DND-41 (cell line): Measurements from ENCODE around the gene LRRC10B.

Experiments used
- ATAC-seq: fragments of 200-7000 bp; cut with Tn5 transposase; 3 replicates; pipeline ENCODE4 v1.9.1; 2021; ENCODE audit warnings: low read depth; ENCODE audit not compliant: insufficient read depth
- DNase-seq: peaks from one replicate; pipeline ENCODE4 v3.0.0-alpha.2; 2020
- H2AFZ ChIP-seq: 2 replicates; pipeline ENCODE4 v1.6.0; 2012; ENCODE audit warnings: low read depth, low read length
- H3K27ac ChIP-seq: 2 replicates; pipeline ENCODE4 v1.5.1; 2012; ENCODE audit warnings: low read length, inconsistent platforms
- H3K27me3 ChIP-seq: fragments of 200-600 bp; sonication (generic); 2 replicates; pipeline ENCODE4 v1.6.0; 2012; ENCODE audit warnings: low read length, mild to moderate bottlenecking, inconsistent platforms; ENCODE audit not compliant: insufficient read depth, poor library complexity
- H3K36me3 ChIP-seq: 2 replicates; pipeline ENCODE4 v1.5.1; 2012; ENCODE audit warnings: low read length, inconsistent platforms; ENCODE audit not compliant: insufficient read depth
- H3K4me1 ChIP-seq: 2 replicates; pipeline ENCODE4 v1.5.1; 2012; ENCODE audit warnings: mild to moderate bottlenecking, low read length; ENCODE audit not compliant: insufficient read depth
- H3K4me2 ChIP-seq: 2 replicates; pipeline ENCODE4 v1.6.0; 2012; ENCODE audit warnings: mild to moderate bottlenecking, moderate library complexity, low read length, inconsistent platforms; ENCODE audit not compliant: insufficient read depth
- H3K4me3 ChIP-seq, 2 experiments: fragments of 200-600 bp in 1 of 2; shearing (Covaris generic) in 1 of 2; 2 replicates each; pipeline ENCODE4 v1.5.1; 2012 to 2016; ENCODE audit warnings: inconsistent platforms in 2 of 2, low read length in 2 of 2, mild to moderate bottlenecking in 2 of 2, low read depth in 1 of 2, moderate library complexity in 1 of 2
- H3K79me2 ChIP-seq: 2 replicates; pipeline ENCODE4 v1.6.0; 2012; ENCODE audit warnings: low read length, inconsistent platforms; ENCODE audit not compliant: insufficient read depth
- H3K9ac ChIP-seq: 2 replicates; pipeline ENCODE4 v1.6.0; 2012; ENCODE audit warnings: low read depth, mild to moderate bottlenecking, inconsistent platforms, low read length, moderate library complexity
- H3K9me3 ChIP-seq: 2 replicates; pipeline ENCODE4 v1.5.1; 2012; ENCODE audit warnings: low read length, moderate library complexity, mild to moderate bottlenecking, inconsistent platforms; ENCODE audit not compliant: insufficient read depth, severe bottlenecking
- H4K20me1 ChIP-seq: 2 replicates; pipeline ENCODE4 v1.6.0; 2012; ENCODE audit warnings: low read length; ENCODE audit not compliant: insufficient read depth
- EZH2 ChIP-seq: IDR thresholded peaks from 3 replicates; pipeline ENCODE4 v1.6.1; 2012; ENCODE audit warnings: borderline replicate concordance, low read depth, mild to moderate bottlenecking, moderate library complexity, low read length, inconsistent platforms; ENCODE audit not compliant: severe bottlenecking
- TF ChIP-seq, protein P1 (sequence below): IDR thresholded peaks from 2 replicates; pipeline ENCODE4 v1.5.1; 2012; ENCODE audit warnings: borderline replicate concordance, low read length, moderate library complexity, mild to moderate bottlenecking; ENCODE audit not compliant: poor library complexity, severe bottlenecking; ENCODE audit errors: extremely low read depth

Gene LRRC10B

DNA sequence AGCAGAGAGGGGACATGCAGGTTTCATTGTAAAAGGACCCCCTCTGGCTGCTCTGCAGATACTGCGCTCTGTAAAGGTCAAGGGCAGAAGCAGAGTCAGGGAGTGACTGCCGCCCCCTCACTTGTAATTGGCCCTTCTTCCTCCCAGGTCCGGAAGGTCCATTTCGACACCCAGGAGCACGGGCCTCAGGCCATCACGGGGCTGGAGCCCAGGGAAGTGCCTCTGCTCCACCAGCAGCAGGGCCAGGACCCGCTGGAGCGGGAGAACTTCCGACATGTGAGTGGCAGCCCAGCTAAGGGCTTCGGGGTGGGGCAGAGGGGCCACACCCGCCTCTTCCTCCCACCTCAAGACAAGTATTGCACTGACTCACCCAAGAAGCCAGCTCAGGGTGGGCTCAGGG is 24.0 kb upstream of the LRRC10B start:
- no peaks in the 10 kb centered on the region for H3K9me3 ChIP-seq
- H3K79me2 ChIP-seq = no peaks in the 10 kb centered on the region
- H3K36me3 ChIP-seq = no peaks in the 10 kb centered on the region
- no peaks in the 10 kb centered on the region for H3K4me1 ChIP-seq
- DNase-seq (no peak), ATAC-seq (no peak)
- H3K27me3 ChIP-seq = no peaks in the 10 kb centered on the region
- TF ChIP-seq, protein P1, sequence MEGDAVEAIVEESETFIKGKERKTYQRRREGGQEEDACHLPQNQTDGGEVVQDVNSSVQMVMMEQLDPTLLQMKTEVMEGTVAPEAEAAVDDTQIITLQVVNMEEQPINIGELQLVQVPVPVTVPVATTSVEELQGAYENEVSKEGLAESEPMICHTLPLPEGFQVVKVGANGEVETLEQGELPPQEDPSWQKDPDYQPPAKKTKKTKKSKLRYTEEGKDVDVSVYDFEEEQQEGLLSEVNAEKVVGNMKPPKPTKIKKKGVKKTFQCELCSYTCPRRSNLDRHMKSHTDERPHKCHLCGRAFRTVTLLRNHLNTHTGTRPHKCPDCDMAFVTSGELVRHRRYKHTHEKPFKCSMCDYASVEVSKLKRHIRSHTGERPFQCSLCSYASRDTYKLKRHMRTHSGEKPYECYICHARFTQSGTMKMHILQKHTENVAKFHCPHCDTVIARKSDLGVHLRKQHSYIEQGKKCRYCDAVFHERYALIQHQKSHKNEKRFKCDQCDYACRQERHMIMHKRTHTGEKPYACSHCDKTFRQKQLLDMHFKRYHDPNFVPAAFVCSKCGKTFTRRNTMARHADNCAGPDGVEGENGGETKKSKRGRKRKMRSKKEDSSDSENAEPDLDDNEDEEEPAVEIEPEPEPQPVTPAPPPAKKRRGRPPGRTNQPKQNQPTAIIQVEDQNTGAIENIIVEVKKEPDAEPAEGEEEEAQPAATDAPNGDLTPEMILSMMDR = no peak
- TF ChIP-seq EZH2 = no peak
- H4K20me1 ChIP-seq = no peaks in the 10 kb centered on the region; the same call in 1 of the 2 replicates
- no peak overlapping the region for H2AFZ ChIP-seq
- no peak overlapping the region for H3K27ac ChIP-seq
- H3K9ac ChIP-seq = no peak overlapping the region
- no peak overlapping the region for H3K4me3 ChIP-seq
- no peak overlapping the region for H3K4me2 ChIP-seq

- H3K79me2 ChIP-seq = no peaks in the 10 kb centered on the region
- H2AFZ ChIP-seq = no peak overlapping the region
- H3K4me2 ChIP-seq = no peak overlapping the region
- H3K27me3 ChIP-seq = no peaks in the 10 kb centered on the region
- ATAC-seq (no peak), DNase-seq (no peak)
- no peak overlapping the region for H3K27ac ChIP-seq
- H4K20me1 ChIP-seq = no peaks in the 10 kb centered on the region; the same call in 1 of the 2 replicates
- no peaks in the 10 kb centered on the region for H3K36me3 ChIP-seq
- no peaks in the 10 kb centered on the region for H3K9me3 ChIP-seq
- H3K9ac ChIP-seq = no peak overlapping the region
- no peak overlapping the region for H3K4me3 ChIP-seq
- TF ChIP-seq, protein P1 = no peak
- no peak for TF ChIP-seq EZH2
- H3K4me1 ChIP-seq = no peaks in the 10 kb centered on the region
These were observed 23.5 kb upstream of the LRRC10B start for GRCh38 chr11:61485080-61485479.

DNA sequence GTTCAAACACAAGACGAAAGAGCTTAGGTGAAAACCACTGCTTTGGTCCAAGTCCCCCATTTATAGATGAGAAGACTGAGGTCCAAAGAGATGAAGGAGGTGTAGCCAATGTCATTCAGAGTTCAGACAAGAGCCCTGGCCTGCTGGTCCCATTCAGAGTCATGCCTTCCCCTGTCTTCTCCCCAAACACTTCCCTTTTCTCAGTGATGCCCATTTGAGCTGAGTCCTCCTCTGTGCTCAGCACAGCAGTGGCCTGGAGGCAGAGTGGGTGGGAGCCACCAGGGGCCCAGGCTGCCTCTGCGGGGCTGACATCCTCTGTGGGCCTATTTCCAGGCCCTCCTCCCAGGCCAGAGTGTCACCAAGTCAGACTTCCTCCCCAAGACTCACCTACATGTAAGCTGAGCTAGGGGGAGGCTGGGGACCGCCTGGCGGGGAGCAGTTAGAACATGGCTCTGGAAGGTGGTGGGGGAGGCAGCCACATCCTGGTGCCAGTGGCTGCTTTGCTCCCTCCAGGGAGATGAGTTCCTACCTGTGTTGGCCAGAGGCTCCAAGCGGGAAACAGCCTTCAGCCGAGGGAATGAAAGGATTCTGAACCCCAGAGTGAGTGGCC is 22.4 kb upstream of the LRRC10B start:
- peak; percentile 46; the same call in 1 of the 3 replicates for ATAC-seq
- H3K4me3 ChIP-seq = no peak overlapping the region
- H3K4me1 ChIP-seq = no peaks in the 10 kb centered on the region
- TF ChIP-seq, protein P1 = no peak
- TF ChIP-seq EZH2 = no peak
- no peaks in the 10 kb centered on the region for H3K79me2 ChIP-seq
- H3K9ac ChIP-seq = no peak overlapping the region
- no peak for DNase-seq
- no peak overlapping the region for H3K27ac ChIP-seq
- no peaks in the 10 kb centered on the region for H3K36me3 ChIP-seq
- no peak overlapping the region for H2AFZ ChIP-seq
- H3K4me2 ChIP-seq = no peak overlapping the region
- no peaks in the 10 kb centered on the region; the same call in 1 of the 2 replicates for H4K20me1 ChIP-seq
- no peaks in the 10 kb centered on the region for H3K9me3 ChIP-seq
- H3K27me3 ChIP-seq = no peaks in the 10 kb centered on the region
